GM18517 (cell line): Measurements from ENCODE around the gene GABRG3.

Experiments
- ATAC-seq: cut with Tn5 transposase; IDR thresholded peaks from one replicate; pipeline ENCODE4 v1.9.1; 2021; ENCODE audit warnings: mild to moderate bottlenecking, moderate library complexity; ENCODE audit not compliant: unreplicated experiment

GABRG3 gene

GRCh38 chr15:27490867-27491595, 520.0 kb downstream of the GABRG3 start:
- ATAC-seq: no peak

GRCh38 chr15:27491666-27492621, 521.0 kb downstream of the GABRG3 start:
- ATAC-seq: no peak

GRCh38 chr15:27495963-27496459, 525.0 kb downstream of the GABRG3 start:
- ATAC-seq: no peak

GRCh38 chr15:27498700-27499099, 527.7 kb downstream of the GABRG3 start:
- no peak for ATAC-seq

- no peak for ATAC-seq
Observed at GRCh38 chr15:27499191-27499590, 528.2 kb downstream of the GABRG3 start.

- ATAC-seq: no peak
Observed at GRCh38 chr15:27499719-27500118, 528.7 kb downstream of the GABRG3 start.

- ATAC-seq: no peak
Observed at GRCh38 chr15:27500206-27500605, 529.2 kb downstream of the GABRG3 start.

GRCh38 chr15:27506752-27507151, 535.8 kb downstream of the GABRG3 start:
- no peak for ATAC-seq

- no peak for ATAC-seq
Observed at GRCh38 chr15:27509014-27509413, 538.0 kb downstream of the GABRG3 start.

GRCh38 chr15:27512281-27513001, 541.5 kb downstream of the GABRG3 start:
- no peak for ATAC-seq

GRCh38 chr15:27514526-27514925, 543.5 kb downstream of the GABRG3 start:
- ATAC-seq: no peak

- ATAC-seq: no peak
Observed at GRCh38 chr15:27527490-27528067, 556.6 kb downstream of the GABRG3 start.

GRCh38 chr15:27529399-27529798, 558.4 kb downstream of the GABRG3 start:
- no peak for ATAC-seq

GRCh38 chr15:27530994-27531393, 560.0 kb downstream of the GABRG3 start:
- ATAC-seq: no peak

GRCh38 chr15:27532358-27532757, 561.4 kb downstream of the GABRG3 start:
- ATAC-seq: no peak

- no peak for ATAC-seq
Observed at GRCh38 chr15:27535445-27536129, 564.6 kb downstream of the GABRG3 start.

GRCh38 chr15:27538325-27538724, 567.3 kb downstream of the GABRG3 start:
- no peak for ATAC-seq

- ATAC-seq: no peak
Observed at GRCh38 chr15:27541581-27541980, 570.6 kb downstream of the GABRG3 start.

- ATAC-seq: no peak
Observed at GRCh38 chr15:27545494-27546255, 574.7 kb downstream of the GABRG3 start.
